ENCODE results near the gene NUDCD2.
A peak's percentile ranks its signal among the peaks of the same experiment; 100 is the strongest.

The NUDCD2 gene, protein sequence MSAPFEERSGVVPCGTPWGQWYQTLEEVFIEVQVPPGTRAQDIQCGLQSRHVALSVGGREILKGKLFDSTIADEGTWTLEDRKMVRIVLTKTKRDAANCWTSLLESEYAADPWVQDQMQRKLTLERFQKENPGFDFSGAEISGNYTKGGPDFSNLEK

GRCh38 chr5:163459819-163460561 lies at the start of gene NUDCD2:
Gene NUDCD2 (minus strand): TSS chr5:163460102. CDS start chr5:163460050, 52 bp downstream.
- peak; percentile 100 for DNase-seq (ENCODE audit: low spot score)

DNA sequence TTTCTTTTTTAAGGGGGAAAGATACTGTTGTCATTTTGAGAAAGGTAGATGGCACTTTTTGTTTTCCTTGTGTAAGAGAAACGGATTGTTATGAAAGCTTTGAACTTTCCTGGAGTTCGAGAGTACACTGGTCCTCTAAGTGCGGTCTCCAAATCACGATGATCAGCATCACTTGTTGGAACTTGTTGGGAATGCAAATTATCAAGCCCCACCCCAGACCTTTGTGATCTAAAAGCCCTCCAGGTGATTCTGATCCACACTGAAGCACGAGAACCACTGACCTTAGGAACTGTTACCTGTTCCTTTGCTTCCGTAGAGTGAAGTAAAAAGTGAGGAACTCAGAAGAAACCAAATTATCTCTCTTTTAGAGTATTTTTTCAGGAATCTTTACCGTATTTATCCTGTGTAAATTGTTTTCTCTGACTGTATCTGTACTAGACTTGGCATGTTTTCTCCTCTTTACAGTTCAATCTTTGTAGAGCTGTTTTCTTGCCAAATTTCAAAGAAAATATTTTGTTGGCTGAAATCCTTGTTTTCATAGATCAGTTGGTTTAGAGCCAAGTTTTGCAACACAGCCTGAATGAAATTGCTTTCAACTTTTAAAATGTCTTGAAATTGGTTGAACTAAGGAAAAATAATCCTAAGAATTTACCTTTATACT lies 49.5 kb upstream of the NUDCD2 start:
- peak; percentile 83 for DNase-seq (ENCODE audit: low spot score)

DNA sequence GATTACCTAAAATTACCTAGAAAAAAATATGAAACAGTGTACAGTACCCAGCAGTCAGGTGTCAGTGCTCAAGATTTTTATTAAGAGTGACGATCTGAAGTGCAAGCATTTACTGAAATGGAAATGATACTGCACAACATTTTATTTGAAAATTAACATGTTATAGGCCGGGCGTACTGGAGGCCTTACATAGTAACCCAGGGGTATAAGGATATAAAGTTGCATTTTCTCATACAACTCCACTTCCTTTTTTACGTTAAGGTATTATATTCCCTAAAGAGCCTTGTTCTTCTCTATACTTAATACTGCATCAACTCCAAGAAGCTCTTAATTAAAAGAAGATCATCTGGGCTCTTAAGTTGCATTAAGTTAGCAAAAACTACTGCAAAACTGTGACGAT lies 48.9 kb upstream of the NUDCD2 start:
- no peak for DNase-seq (ENCODE audit: low spot score)

GRCh38 chr5:163506726-163507125 lies 46.8 kb upstream of the NUDCD2 start:
- peak; percentile 28 for DNase-seq (ENCODE audit: low spot score)

DNA sequence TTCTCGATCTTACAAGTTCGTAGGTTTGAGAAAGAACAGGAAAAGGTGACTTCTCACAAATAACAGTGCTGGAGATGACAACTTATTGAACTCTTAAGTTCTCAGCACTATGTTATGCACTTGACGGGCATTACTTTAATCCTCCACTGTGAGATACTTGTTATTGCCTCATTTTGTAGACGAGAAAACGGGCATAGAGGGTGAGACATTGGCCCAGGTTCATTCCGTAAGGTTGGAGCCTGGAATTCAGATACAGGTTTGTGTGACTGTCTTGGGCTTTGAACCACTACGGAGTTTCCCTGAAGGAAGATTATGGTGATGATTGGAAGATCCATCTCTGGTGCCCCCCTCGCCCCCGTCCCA lies 46.2 kb upstream of the NUDCD2 start:
- no peak for DNase-seq (ENCODE audit: low spot score)

GRCh38 chr5:163505368-163506094 lies 45.6 kb upstream of the NUDCD2 start, which contains the start of gene MAT2B:
Gene MAT2B (plus strand): TSS chr5:163505619. CDS start chr5:163505687, 68 bp downstream.
- DNase-seq (ENCODE audit: low spot score), result peak; percentile 97

GRCh38 chr5:163505049-163505367 lies 45.1 kb upstream of the NUDCD2 start:
- DNase-seq (ENCODE audit: low spot score), result no peak

- DNase-seq (ENCODE audit: low spot score), result peak; percentile 44
These were observed 44.4 kb upstream of the NUDCD2 start for GRCh38 chr5:163504079-163504931.

DNA sequence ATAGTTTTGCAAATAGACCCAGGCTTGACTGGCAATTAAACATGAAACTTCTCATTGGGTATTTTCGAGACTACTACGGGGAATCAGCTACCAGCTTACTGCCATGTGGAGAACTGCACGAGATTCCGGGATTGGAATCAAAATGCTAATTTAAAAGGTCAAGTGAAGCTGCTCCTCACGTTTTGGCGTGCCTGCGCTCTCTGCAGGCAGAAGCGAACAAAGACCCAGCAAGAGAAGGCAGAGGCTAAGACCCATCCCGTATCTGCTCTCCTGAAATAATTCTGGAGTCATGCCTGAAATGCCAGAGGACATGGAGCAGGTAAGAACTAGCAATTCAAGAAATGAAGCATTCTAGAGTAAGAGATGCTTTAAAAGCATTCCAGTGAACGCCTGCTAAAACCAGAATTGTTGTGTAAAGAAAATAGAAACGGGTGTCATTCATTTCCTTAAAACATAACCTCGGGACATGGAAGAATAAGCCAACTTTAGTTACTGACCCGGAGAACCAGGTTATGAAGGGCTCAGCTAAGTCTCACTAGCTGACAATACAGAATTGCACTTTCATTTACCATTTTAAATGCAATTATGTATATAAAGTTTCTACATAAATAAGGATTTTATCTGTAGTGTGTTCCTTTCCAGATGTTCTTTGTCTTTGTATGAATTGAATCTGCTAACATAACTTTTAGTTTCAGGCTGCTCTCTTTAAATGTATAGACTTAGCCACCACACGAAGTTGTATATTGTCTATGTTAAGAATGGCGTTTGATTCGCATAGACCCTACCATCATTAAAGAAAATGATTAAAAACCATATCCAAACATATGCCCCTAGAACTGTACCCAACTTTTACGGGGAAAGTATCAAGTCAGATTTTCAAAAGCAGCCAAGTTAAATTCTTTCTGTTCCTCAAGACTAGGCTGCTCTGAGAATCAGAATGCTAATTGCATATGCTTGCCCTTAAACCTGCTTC lies 43.5 kb upstream of the NUDCD2 start:
- peak; percentile 86 for DNase-seq (ENCODE audit: low spot score)

DNA sequence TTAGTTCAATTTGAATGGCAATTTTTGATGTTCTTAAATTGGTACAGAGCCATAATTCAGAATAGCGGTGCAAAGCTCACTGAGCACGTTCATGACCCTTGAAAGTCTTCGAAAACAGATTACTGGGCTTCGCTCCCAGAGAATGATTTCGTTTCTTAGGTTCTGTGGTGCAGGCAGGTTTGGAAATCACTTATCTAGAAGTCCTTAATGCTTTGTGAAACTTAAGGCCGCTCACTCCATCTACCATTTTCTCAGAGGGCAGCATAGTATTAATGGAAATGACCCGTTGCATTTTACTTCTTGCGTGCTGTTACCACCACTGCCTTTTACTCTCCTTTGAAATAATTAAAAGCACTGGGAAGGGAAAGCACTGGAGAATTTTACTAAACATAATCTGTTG lies 42.6 kb upstream of the NUDCD2 start:
- no peak for DNase-seq (ENCODE audit: low spot score)

DNA sequence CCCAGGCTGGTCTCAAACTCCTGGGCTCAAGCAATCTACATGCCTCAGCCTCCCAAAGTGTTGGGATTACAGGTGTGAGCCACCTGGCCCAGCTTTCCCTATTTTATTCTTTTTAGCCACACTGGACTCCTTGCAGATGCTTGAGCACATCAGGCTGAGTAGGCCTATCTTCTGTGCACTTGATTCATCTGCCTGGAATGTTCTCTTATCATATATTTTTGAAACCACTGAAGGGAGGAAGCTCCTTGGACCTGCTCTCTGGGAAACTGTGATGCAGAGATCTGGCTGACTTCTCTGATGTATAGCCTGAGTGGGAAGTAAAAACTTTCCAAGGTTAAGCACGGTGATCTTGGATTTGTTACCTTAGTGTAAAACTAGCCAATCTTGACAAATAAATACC lies 39.0 kb upstream of the NUDCD2 start:
- no peak for DNase-seq (ENCODE audit: low spot score)

DNA sequence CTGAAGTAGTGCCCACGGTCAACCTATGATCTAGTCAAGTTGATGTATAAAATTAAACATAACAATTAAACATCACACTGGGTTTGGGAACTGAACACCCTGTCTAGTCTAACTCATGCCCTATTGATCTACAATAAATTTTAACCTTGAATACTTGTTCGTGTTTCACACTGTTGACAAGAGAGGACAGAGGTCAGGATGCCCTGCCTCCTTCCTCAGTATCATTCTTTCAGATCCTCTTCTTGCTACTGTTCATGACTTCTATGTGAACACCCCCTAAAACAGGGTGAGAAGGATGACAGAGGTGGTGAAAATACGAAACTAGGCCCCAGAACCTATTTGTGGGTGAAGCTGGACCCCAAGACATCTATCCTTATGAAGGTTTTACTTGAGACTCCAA lies 37.4 kb upstream of the NUDCD2 start:
- no peak for DNase-seq (ENCODE audit: low spot score)

GRCh38 chr5:163496286-163496685 lies 36.4 kb upstream of the NUDCD2 start:
- no peak for DNase-seq (ENCODE audit: low spot score)

- DNase-seq (ENCODE audit: low spot score), result no peak
These were observed 29.8 kb upstream of the NUDCD2 start for GRCh38 chr5:163489745-163490075.

GRCh38 chr5:163489055-163489744 lies 29.3 kb upstream of the NUDCD2 start:
- DNase-seq (ENCODE audit: low spot score), result no peak

GRCh38 chr5:163478982-163479271 lies 19.0 kb upstream of the NUDCD2 start:
- no peak for DNase-seq (ENCODE audit: low spot score)

DNA sequence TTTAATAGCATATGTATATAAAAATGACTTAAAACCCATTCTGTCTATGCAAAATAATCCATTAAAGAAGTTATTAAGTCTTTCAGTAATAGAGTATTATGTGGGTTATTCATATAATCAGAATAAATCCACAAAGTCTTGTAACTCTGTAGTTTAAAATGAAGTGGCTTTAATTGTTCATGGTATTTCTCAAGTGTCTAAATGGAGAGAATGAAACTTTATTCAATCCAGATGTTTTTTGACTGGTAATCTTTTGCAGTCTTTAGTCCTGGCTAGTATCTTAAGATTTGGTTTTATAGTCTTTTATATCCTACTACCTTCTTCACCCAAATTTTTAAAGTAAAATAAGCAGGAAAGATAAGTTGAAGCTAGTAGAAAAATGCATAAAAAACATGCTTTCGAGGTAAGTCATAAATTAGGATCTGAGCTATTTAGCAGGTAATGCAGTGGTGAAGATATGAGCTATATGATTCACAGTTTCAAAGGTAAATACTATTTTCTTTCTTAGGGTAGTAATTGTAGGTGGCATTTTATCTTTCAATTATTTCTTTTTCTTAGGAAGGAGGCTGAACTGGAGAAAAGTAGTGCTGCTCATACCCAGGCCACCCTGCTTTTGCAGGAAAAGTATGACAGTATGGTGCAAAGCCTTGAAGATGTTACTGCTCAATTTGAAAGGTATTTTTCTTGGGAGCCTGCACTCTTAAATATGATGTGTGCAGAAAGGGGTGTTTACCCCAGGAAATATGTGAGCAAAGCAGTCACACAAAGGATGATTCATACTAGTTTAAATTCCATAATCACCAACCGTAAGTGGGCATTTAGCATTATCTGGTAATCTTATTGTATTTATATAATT lies 18.5 kb upstream of the NUDCD2 start:
- no peak for DNase-seq (ENCODE audit: low spot score)

- DNase-seq (ENCODE audit: low spot score), result no peak
These were observed 15.5 kb upstream of the NUDCD2 start for GRCh38 chr5:163475411-163475810.

DNA sequence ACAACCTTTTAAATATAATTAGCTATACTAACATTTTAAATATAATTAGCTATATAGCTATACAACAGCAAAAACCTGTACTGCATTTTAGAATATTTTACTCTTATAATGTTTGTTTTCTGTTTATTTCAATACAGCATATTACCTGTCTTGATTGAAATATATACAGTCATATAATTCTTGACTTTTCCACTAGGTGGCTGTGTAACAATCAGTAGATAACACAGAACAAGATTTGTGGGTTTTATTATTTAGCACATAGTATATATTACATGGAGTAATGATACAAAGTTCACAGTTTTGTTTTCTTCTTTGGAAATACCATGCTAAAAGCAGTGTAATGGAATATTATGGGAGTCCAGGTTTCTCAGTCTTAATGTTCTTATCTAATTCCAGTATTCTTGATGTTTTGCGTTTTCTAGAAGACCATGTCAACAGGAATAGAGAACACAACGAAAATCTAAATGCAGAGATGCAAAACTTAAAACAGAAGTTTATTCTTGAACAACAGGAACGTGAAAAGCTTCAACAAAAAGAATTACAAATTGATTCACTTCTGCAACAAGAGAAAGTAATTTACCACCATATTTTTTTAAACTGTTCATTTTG lies 13.8 kb upstream of the NUDCD2 start:
- peak; percentile 39 for DNase-seq (ENCODE audit: low spot score)

Measured in SW480 (cell line).